ENCODE data around the gene SUPV3L1.
"Not testable (repeated sequence)": the region's sequence is repeated elsewhere in the genome, so short reads cannot be mapped to it uniquely, and the experiment has no call there.

The SUPV3L1 gene

GRCh38 chr10:69179743-69180524, at the start of gene SUPV3L1:
TSS of gene SUPV3L1 (plus strand) at chr10:69180234. CDS start at chr10:69180292, 58 bp downstream.
- DNase-seq, result peak; percentile 86 to 89

GRCh38 chr10:69130251-69130650, 49.8 kb upstream of the SUPV3L1 start:
- no peak for DNase-seq

GRCh38 chr10:69139961-69140360, 40.1 kb upstream of the SUPV3L1 start:
- no peak for DNase-seq

- no peak for DNase-seq
Measured at GRCh38 chr10:69141304-69141703, 38.7 kb upstream of the SUPV3L1 start.

GRCh38 chr10:69142074-69142473, 38.0 kb upstream of the SUPV3L1 start:
- DNase-seq, result not testable (repeated sequence)

GRCh38 chr10:69142983-69143382, 37.1 kb upstream of the SUPV3L1 start:
- no peak for DNase-seq

- DNase-seq, result no peak
Measured at GRCh38 chr10:69145329-69145728, 34.7 kb upstream of the SUPV3L1 start.

GRCh38 chr10:69145864-69146263, 34.2 kb upstream of the SUPV3L1 start:
- no peak for DNase-seq

- no peak for DNase-seq
Measured at GRCh38 chr10:69146759-69147158, 33.3 kb upstream of the SUPV3L1 start.

- DNase-seq, result peak in 1 of 2 experiments; percentile 11
Measured at GRCh38 chr10:69151984-69152383, 28.1 kb upstream of the SUPV3L1 start.

- DNase-seq, result no peak
Measured at GRCh38 chr10:69153227-69153626, 26.8 kb upstream of the SUPV3L1 start.

GRCh38 chr10:69160809-69161241, 19.2 kb upstream of the SUPV3L1 start:
- DNase-seq, result no peak

GRCh38 chr10:69168493-69168892, 11.5 kb upstream of the SUPV3L1 start:
- no peak for DNase-seq

- DNase-seq, result no peak
Measured at GRCh38 chr10:69172241-69172982, 7.6 kb upstream of the SUPV3L1 start.

GRCh38 chr10:69175326-69175725, 4.7 kb upstream of the SUPV3L1 start:
- not testable (repeated sequence) for DNase-seq

GRCh38 chr10:69176823-69177222, 3.2 kb upstream of the SUPV3L1 start:
- DNase-seq, result no peak

- DNase-seq, result peak; percentile 9 to 22
Measured at GRCh38 chr10:69179089-69179742, 818 bp upstream of the SUPV3L1 start.

- DNase-seq, result peak in 1 of 2 experiments; percentile 18
Measured at GRCh38 chr10:69180525-69181204, 631 bp downstream of the SUPV3L1 start.

GRCh38 chr10:69181433-69181832, 1.4 kb downstream of the SUPV3L1 start:
- no peak for DNase-seq

- no peak for DNase-seq
Measured at GRCh38 chr10:69182005-69182404, 2.0 kb downstream of the SUPV3L1 start.

GRCh38 chr10:69186524-69186923, 6.5 kb downstream of the SUPV3L1 start:
- DNase-seq, result no peak

- DNase-seq, result no peak
Measured at GRCh38 chr10:69201045-69201444, 21.0 kb downstream of the SUPV3L1 start.

GRCh38 chr10:69202332-69202731, 22.3 kb downstream of the SUPV3L1 start:
- DNase-seq, result no peak
